Thyroid gland (tissue), 4 donors: Measurements from ENCODE around the gene ERICH3. TPM values are rescaled to one million over a fixed set of nuclear protein-coding genes. Genes with fewer than 3 reads are reported as not detected.
A peak's percentile ranks its signal among the peaks of the same experiment; 100 is the strongest.
"Not testable (repeated sequence)": the region's sequence is repeated elsewhere in the genome, so short reads cannot be mapped to it uniquely, and the experiment has no call there.

Source experiments
- DNase-seq, 2 donors: peaks; one replicate each; pipeline ENCODE4 v3.0.0-alpha.2; 2019
- H3K27ac ChIP-seq, 3 donors: fragments of 200-600 bp; sonication (generic); 1 replicate in 2 of 3; 2 replicates in 1 of 3; pipeline ENCODE4 v1.5.1; 2016 to 2019; ENCODE audit warnings: mild to moderate bottlenecking in 1 of 3, moderate library complexity in 1 of 3
- H3K27me3 ChIP-seq: fragments of 200-600 bp; sonication (generic); one replicate; pipeline ENCODE4 v1.5.1; 2019
- H3K36me3 ChIP-seq, 2 donors: fragments of 200-600 bp; sonication (generic); one replicate each; pipeline ENCODE4 v1.5.1; 2016 to 2019
- H3K4me1 ChIP-seq, 2 donors: fragments of 200-600 bp; sonication (generic); one replicate each; pipeline ENCODE4 v1.5.1; 2017 to 2019
- H3K4me3 ChIP-seq, 3 donors: fragments of 200-600 bp; sonication (generic); replicated peaks in 1 of 3; 1 replicate in 2 of 3; 2 replicates in 1 of 3; pipeline ENCODE4 v1.5.1; 2016; ENCODE audit warnings: mild to moderate bottlenecking in 1 of 3
- H3K9me3 ChIP-seq: fragments of 200-600 bp; sonication (generic); one replicate; pipeline ENCODE4 v1.5.1; 2017
- CTCF ChIP-seq, 6 experiments: fragments of 200-600 bp in 3 of 6; fragments of 450-650 bp in 3 of 6; sonication (generic) in 3 of 6; IDR thresholded peaks; one replicate each; pipeline ENCODE4 v1.5.1; 2016 to 2019; ENCODE audit warnings: antibody characterized with exemption in 6 of 6, mild to moderate bottlenecking in 2 of 6, inconsistent platforms in 1 of 6, moderate library complexity in 1 of 6
- POLR2A ChIP-seq, 2 donors: fragments of 450-650 bp; IDR thresholded peaks; one replicate each; pipeline ENCODE4 v1.6.1; 2017; ENCODE audit warnings: antibody characterized with exemption in 2 of 2, mild to moderate bottlenecking in 2 of 2, moderate library complexity in 1 of 2
- WGBS, 2 donors: methylation state at CpG; one replicate each; pipeline ENCODE4 v1.1.5; 2017; 5-methylcytosine and 5-hydroxymethylcytosine counted together
- intact Hi-C: fragments of 100-400 bp; cut with DNase I; formaldehyde crosslinking; loops from one replicate; pipeline ENCODE4 v1.15.1; 2023
- total RNA-seq, 4 donors: library from RNA; depleted of rRNA; stranded (reverse); fragments of >200 nt; gene quantifications; one replicate each; pipeline ENCODE4 v1.2.3, GENCODE V29; 2016

Gene ERICH3
- total RNA-seq, 4 donors from 2014 or later = 0.11 to 0.40 TPM; not detected in 2

- 29 to 33% methylated on average over 3 of the region's 3 CpGs for WGBS, 2 donors
- peak in 1 of 2 donors; percentile 15 for DNase-seq
- no peak overlapping the region for H3K27ac ChIP-seq
- H3K36me3 ChIP-seq = no peaks in the 10 kb centered on the region
- H3K9me3 ChIP-seq = no peaks in the 10 kb centered on the region
- H3K4me3 ChIP-seq = no peak overlapping the region
- no peak for TF ChIP-seq POLR2A (IDR thresholded peaks at IDR 0.05)
- TF ChIP-seq CTCF (IDR thresholded peaks at IDR 0.05) = no peak
- H3K27me3 ChIP-seq = no peaks in the 10 kb centered on the region
- H3K4me1 ChIP-seq = peaks cover 0 to 4% of the 10 kb centered on the region in 2 donors
- intact Hi-C loops = no loop called here
Measured at GRCh38 chr1:74681001-74681400, 7.4 kb upstream of the ERICH3 start.

GRCh38 chr1:74679811-74680210 lies 6.2 kb upstream of the ERICH3 start:
- no peak for DNase-seq
- 94 to 97% methylated on average over 2 of the region's 2 CpGs for WGBS, 2 donors
- Histone ChIP-seq H3K4me3 (no peak overlapping the region), H3K27me3 (no peaks in the 10 kb centered on the region), H3K4me1 (peaks cover 0 to 4% of the 10 kb centered on the region in 2 donors), H3K36me3 (no peaks in the 10 kb centered on the region), H3K9me3 (no peaks in the 10 kb centered on the region), H3K27ac (no peak overlapping the region)
- intact Hi-C loops = no loop called here
- TF ChIP-seq CTCF (IDR thresholded peaks at IDR 0.05) = no peak
- TF ChIP-seq POLR2A (IDR thresholded peaks at IDR 0.05) = no peak

GRCh38 chr1:74677926-74678325 lies 4.3 kb upstream of the ERICH3 start:
- no peak for DNase-seq
- Histone ChIP-seq H3K4me3 (no peak overlapping the region), H3K27me3 (no peaks in the 10 kb centered on the region), H3K4me1 (peaks cover 4 to 7% of the 10 kb centered on the region in 2 donors), H3K27ac (no peak overlapping the region), H3K9me3 (no peaks in the 10 kb centered on the region), H3K36me3 (no peaks in the 10 kb centered on the region)
- intact Hi-C loops = no loop called here
- no peak for TF ChIP-seq CTCF (IDR thresholded peaks at IDR 0.05)
- no peak for TF ChIP-seq POLR2A (IDR thresholded peaks at IDR 0.05)

- Histone ChIP-seq H3K9me3 (no peaks in the 10 kb centered on the region), H3K4me1 (peaks cover 0 to 7% of the 10 kb centered on the region in 2 donors), H3K4me3 (no peak overlapping the region), H3K27me3 (no peaks in the 10 kb centered on the region), H3K36me3 (no peaks in the 10 kb centered on the region), H3K27ac (no peak overlapping the region)
- TF ChIP-seq CTCF (IDR thresholded peaks at IDR 0.05) = no peak
- no peak for TF ChIP-seq POLR2A (IDR thresholded peaks at IDR 0.05)
- intact Hi-C loops = no loop called here
- DNase-seq = no peak
- 66% methylated on average over 6 of the region's 6 CpGs for WGBS, 2 donors
Measured at GRCh38 chr1:74674278-74675048, 871 bp upstream of the ERICH3 start.

DNA sequence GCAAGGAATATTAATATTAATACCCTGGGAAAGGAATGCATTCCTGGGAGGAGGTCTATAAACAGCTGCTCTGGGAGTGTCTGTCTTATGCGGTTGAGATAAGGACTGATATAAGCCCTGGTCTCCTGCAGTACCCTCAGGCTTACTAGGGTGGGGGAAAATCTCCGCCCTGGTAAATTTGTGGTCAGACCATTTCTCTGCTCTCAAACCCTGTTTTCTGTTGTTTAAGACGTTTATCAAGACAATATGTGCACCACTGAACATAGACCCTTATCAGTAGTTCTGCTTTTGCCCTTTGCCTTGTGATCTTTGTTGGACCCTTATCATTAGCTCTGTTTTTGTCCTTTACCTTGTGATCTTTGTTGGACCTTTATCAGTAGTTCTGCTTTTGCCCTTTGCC lies 2.7 kb downstream of the ERICH3 start:
- intact Hi-C loops, DNase-seq, H3K27me3 ChIP-seq, H3K9me3 ChIP-seq, H3K36me3 ChIP-seq, H3K4me3 ChIP-seq, H3K4me1 ChIP-seq, H3K27ac ChIP-seq: not testable (repeated sequence)
- 84 to 88% methylated on average over 3 of the region's 3 CpGs for WGBS, 2 donors
